NK-92 (cell line): ENCODE data around the gene NUDT16L1.

Experiments
- DNase-seq: peaks from one replicate; lab custom pipeline; 2025; ENCODE audit not compliant: unreplicated experiment; lab: John Stamatoyannopoulos, UW

NUDT16L1 gene

DNA sequence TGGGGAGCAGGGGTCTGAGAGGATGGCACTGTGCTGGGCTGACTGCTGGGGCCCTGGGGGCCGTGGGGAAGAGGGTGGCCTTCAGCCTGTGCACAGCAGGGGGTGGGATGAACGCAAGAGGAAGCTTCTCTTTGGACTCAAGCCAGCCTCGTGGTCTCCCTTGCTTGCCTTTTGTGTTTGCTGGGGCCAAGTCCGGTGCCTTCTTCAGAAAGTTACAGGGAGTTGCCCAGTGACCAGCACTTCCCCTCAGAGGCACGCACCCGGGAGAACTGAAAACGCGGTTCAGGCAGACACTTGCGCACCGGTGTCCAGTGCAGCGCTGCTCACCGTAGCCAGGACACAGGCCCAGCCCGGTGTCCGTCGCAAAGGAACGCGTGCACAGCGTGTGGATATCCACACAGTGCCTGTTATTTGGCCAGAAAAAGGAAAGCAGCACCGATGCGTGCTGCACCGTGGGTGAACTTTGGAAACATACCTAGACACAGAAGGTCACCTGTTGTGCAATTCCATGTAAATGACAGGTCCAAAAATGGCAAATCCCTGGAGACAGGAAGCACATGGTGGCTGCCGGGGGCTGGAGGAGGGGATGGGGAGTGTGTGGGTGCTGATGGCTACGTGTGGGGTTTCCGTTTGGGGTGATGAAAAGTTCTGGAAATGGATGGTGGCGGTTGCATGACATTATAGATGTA, 29.4 kb upstream of the NUDT16L1 start:
- no peak for DNase-seq

DNA sequence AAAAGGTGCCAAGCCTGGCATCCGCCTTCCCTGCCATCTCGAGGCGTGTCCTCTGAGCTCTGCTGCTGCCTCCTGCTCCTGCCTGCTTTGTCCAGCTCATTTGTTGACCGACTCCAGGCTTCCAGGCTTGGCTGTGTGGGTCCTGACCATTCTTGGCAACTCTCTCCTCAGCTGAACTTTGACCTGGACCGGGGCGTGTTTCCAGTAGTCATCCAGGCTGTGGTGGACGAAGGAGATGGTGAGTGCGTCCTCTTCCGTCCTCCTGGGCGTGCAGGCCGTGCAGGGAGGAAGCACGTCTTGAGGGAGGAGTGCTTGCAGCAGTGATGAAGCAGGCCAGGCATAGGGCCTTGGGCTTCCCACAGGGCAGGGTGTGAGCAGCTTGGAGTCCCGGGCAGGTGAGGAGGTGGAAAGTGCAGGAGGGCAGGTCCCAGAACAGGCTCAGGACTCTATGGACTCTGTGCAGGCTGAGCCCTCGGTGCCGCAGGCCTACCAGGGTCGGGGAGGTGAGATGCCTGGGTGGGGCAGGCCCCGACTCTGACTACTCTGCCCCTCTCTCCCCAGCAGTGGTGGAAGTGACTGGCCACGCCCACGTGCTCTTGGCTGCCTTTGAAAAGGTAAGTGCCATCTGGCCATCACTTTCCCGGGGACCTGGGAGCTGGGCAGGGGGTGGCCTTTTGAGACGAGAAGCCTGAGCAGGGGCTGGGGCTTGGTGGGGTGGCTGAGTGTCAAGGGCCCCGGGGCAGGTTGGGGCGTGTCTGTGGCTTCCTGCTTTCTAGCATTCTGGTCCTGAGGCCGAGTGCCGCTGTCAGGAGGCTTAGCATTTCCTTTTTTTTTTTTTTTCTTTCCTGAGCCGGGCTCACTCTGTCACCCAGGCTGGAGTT, 28.6 kb upstream of the NUDT16L1 start:
- DNase-seq: no peak

DNA sequence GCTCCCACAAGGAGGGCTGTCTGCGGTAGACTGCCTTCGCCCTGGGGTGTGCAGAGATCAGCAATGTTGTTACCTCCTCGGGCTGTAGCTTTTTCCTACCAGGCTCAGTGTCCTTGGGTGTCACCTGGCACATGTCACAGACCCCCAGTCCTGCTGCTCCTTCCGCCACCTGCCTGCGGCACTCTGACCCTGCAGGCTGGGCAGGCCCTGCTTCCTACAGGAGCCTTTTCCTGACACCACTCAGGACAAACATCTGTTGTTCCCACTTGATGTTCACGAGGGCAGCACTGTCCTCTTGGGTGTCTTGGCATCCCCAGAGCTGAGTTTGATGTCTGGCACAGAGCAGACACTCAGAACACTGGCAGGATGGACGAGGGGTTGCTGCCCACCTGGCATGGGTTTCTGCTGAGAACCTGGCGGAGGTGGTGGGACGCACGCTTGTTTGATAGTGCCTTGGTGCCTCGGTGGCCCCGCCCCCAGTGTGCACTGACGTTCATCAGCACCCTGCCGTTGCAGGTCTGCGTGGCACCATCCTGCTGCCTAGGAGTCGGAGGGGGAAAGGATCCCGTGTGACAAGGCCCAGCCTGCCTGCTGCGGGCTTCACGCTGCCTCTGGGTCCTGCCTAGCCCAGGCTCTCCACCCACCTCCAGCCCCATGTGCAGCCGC, 26.7 kb upstream of the NUDT16L1 start:
- DNase-seq: no peak

DNA sequence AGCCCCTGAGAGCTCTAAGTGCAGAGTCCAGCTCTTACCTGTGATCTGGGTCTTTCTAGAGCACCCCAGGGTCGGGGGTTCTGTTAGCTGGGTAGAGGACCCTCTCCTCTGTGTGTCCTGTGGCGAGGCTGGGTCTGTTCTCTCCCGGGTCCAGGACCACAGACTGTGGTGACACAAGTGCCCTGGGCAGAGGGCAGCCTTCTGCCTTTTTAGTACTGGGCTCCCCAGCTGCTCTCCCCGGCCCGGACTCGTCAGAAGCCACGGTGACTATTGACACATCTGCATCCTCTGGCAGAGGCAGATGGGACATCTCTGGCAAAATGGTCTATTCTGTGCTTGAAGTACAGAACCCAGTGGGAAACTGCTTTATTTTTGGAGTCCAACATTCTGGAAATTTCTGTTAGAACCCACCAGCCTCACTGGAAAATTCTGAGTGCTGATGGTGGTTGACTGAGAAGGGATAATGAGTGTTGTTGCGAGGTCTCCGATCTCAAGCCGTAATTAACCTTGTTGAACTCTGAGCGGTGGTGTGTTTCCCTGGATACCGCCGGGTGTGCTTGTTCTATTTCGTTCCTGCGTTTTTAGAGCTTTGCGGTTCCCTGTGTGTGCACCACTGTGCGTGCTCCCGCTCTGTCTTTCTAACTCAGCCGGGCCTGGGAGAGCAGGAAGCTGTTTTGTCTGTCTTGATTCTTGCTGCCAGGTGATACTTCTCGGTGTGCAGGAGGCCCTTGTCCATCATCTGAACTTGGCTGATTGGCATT, 26.0 kb upstream of the NUDT16L1 start:
- no peak for DNase-seq

DNA sequence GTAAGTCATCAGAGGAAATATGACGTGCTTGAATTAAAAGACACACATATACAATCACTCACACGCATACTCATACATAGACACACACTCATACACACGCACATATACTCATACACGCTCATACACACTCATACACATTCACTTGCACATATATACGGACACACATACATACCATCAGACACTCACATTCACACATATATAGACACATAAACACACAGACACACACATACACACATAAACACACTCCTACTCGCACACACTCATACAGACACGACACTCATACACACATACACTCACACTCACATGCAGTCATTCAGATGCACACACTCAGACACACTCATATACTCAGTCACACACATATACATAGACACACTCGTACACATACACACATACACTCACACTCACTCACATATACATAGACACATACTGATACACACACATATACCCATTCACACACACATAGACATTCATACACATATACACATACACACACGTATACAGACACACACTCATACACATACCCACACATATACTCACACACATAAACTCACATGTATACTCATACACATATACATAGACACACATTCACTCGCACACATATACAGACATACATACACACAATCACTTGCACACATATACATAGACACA, 24.9 kb upstream of the NUDT16L1 start:
- DNase-seq: no peak

DNA sequence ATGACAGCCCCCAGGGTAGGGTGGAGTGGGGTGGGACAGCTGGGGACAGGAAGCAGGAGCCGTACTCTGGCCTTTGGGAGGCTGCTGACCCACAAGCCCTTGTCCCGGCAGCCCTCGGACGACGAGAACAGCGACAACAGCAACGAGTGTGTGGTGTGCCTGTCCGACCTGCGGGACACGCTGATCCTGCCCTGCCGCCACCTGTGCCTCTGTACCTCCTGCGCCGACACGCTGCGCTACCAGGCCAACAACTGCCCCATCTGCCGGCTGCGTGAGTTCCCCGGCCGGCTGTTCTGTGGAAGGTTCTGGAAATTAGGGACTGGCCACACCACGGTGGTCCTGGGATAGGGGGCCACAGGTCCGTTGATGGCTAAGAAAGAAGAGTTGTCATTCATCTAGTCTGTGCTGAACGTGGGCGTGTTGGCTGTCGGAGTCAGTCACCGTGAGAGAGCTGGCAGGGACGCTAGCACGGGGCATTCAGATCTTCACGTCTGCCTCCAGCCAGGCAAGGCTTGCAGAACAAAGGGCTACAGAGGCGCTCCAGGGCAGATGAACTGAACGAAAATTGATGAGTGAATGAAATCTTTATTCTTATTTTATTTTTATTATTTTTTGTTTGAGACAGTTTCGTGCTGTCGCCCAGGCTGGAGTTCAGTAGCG, 19.8 kb upstream of the NUDT16L1 start:
- no peak for DNase-seq

DNA sequence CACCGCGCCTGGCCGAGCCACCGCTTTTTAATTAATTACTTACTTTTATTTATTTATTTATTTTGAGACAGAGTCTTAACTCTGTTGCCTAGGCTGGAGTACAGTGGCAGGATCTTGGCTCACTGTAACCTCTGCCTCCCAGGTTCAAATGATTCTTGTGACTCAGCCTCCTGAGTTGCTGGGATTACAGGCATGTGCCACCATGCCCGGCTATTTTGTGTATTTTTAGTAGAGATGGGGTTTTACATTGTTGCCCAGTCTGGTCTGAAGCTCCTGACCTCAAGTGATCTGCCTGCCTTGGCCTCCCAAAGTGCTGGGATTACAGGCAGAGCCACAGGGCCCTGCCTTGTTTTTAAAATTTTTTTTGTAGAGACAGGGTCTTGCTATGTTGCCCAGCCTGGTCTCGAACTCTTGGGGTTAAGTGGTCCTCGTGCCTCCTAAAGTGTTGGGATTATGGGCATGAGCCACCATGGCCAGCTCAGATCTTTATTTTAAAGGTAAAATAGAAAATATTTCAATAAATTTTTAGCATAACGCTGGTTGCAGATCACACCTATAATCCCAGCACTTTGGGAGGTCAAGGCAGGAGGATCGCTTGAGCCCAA, 18.3 kb upstream of the NUDT16L1 start:
- DNase-seq: no peak

DNA sequence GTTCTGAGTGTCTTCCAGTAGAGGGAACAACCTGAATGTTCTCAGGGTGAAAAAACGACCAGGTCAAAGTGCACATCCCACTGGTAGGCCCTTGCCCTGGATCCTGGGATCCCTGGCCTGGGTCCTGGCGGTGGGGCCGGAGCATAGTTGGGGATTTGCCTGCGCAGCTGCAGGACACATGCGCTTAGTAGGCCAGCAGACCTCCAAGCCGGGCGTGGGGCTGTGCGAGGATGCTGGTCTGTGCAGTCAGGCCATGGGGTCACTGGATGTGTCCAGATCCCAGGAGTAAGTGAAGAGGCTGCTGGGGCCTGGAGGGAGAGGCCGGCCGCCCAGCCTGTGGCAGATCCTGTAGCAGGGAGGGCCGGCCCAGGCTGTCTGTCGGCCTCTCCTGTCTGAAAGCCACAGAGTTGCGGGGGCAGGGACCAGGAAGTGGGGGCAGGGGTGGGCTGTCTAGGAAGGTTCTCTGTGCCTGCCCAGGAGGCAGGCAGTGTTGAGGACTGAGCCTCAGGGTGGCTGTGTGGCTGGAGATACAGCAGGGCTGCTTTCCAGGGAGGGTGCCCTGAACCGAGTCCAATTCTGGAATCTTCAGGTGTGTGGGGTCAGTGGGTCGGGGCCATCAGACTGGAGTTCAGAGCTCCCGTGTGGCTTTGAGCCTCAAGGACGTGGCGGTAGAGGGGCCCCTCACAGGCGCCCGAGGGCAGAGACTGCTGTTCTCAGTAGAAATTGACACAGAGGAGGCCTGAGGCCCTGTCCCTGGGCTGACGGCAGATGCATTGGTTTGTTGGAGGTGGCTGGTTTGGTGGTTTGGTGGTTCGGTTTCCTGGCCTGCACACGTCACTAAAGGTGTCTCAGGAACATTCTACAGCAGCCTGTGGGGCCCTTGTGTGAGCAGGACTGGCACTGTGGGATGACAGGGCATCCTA, 17.2 kb upstream of the NUDT16L1 start:
- DNase-seq: peak; percentile 50

DNA sequence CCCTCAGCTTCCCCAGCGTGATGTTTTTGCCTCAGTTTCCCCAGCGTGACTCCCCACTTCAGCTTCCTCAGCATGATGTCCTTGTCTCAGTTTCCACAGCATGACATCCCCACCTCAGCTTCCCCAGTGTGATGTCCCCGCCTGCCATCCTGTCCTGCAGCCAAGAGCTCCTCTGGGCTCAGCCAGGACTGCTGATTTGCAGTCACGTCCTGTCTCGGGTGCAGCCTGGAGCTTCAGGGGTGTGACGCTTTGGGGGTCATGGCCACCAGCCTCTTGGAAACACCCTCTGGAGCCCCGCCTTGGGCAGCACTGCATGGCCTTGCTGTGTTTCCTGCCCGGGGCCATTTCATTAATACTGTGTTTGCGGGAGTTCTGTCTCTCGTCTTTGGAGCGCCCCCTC, 16.5 kb upstream of the NUDT16L1 start:
- no peak for DNase-seq

DNA sequence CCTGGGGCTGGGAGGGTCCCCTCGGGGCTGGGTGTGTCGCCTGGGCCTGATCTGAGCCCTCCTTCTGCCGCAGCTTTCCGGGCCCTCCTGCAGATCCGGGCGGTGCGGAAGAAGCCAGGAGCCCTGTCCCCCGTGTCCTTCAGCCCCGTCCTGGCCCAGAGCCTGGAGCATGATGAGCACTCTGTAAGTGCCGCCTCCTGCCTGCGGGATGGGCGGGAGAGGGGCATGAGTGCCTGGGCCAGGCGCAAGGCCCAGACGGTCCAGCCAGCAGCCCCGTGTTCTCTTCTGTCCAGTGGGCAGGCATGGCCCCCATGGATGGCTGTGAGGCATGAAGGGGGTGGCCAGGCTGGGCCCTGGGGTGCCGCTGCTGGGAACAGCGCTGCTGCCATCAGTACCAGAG, 16.0 kb upstream of the NUDT16L1 start:
- no peak for DNase-seq

DNA sequence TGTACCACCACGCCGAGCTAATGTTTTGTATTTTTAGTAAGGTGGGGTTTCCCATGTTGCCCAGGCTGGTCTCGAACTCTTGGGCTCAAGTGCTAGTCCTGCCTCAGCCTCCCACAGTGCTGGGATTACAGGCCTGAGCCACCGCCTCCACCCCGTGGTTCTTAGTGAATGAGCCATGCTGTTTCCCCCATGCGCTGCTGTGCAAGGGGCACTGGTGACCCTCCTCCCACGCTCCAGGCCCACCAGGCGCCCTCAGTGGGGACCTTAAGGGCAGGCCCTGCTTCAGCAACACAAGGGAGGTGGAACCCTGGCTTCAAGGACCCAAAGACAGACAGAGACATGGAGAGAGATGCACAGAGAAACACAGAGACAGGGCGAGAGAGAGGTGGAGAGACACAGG, 15.4 kb upstream of the NUDT16L1 start:
- DNase-seq: no peak

DNA sequence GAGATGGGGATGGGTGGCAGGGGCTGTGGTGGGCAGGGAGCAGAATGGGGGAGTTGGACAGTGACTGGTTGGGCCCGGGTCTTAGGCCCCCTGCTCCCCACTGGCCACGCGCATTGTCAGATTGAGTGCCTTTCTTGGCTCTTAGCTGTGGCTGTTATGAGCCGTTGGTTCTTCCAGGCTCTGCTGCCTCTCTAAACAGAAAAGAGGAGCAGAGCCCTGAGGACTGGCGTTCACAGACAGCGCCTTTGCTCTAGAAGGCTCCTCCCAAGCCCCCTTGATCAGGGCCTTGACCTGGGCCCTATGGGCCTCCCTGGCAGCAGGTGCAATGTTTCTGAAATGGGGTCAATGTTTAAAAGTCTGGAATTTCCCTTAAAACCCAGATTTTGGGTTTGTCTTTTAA, 14.8 kb upstream of the NUDT16L1 start:
- DNase-seq: no peak

DNA sequence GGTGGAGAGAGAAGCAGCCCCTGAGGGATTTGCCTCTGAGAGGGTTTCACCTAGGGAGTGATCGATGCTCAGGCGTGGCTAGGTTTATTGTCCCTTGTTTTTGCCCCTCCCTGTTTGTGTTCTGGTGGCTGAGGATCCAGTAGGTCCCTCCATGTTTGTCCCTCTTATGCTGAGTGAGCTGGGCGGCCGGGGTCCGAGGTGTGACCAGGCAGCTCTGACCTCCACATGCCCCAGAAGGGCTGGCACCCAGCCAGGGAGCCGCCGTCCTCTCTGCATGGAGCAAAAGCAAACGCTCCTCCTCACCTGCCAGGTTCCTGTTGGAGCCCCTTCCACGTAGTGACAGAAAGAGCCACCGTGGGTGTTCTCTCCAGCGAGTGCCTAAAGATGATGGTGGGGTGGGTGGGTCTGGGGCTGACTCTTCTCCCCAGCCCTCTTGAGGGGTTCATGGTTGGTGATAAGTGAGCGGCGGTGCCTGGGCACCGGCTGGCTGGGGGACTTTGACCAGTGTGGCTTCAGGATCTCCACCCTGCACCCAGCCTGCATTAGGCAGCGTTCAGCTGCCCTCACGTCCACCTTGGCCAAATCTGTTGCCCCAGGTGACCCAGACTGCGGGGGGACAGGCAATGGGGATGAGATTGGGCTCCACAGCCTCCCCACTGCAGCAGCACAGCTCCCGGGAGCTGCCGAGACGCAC, 14.1 kb upstream of the NUDT16L1 start:
- DNase-seq: no peak

DNA sequence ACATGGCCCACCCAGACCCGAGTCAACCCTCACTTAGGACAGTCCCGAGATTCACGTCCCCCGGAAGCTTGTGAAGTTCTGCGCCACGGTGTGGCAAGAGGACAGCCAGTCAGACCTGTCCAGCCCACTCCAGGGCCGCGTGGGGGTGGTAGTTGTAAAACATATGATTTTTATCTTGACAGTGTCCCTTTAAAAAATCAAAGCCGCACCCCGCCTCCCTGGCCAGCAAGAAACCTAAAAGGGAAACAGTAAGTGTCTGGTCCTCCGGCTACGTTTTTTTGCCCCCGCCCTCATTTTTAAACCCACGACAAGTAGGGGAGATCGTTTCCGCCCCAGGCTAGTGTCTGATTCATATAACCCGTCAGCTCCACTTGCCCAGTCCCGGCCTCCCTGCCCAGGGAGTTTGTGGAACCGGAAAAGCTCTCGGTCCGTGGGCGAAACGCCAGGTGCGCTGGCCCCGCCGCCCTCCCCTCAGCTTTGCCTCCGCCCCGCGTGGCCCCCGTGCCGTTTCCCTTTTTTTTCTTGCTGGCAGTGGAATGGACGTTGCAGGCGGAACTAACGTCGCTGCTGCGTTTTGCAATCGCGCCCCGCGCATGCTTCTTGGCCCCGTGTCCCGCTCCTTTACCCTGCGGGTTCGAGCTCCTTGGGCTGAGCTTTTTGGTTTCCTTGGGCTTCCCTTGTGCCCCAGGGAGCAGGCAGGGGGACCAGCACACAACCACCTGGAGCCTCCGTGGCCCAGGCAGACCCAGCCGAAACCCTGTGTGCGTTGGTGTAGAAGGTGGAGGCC, 13.3 kb upstream of the NUDT16L1 start:
- DNase-seq: no peak

DNA sequence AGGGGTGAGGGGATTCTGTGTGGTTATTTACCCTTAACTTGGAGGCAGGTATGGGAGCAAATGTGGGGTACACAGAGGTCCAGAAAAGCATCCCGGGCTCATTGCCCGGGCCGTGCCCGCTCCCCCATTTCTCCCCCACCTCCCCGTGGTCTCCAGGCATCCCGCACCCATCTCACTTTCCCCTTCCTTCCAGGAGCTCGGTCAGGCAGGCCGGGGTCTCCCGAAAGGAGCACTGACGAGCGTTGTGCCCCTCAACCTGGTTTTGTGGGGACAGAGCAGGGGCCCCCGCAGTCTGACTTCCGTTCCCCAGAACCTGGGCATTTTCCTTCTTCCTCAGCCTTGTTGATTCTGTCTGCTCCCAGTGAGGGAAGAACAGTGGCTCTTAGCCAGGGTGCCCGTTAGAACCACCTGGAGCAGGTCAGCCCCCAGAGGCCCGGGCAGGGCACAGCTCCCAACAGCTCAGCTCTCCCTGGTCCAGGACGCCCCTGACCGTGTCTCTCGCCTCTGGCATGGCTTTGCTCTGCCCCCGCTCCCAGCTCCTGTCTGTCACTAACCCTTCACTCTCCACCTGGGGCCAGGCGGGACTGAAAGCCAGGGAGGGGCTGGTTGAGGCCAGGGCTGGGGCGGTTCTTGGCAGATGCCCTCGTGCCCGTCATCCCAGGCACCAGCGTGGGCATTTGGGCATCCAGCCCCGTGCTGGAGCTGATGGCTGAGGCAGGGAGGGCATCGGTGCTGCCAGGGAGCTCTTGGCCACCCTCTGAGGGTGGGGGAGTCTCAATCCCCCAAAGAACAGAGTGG, 12.5 kb upstream of the NUDT16L1 start:
- no peak for DNase-seq

DNA sequence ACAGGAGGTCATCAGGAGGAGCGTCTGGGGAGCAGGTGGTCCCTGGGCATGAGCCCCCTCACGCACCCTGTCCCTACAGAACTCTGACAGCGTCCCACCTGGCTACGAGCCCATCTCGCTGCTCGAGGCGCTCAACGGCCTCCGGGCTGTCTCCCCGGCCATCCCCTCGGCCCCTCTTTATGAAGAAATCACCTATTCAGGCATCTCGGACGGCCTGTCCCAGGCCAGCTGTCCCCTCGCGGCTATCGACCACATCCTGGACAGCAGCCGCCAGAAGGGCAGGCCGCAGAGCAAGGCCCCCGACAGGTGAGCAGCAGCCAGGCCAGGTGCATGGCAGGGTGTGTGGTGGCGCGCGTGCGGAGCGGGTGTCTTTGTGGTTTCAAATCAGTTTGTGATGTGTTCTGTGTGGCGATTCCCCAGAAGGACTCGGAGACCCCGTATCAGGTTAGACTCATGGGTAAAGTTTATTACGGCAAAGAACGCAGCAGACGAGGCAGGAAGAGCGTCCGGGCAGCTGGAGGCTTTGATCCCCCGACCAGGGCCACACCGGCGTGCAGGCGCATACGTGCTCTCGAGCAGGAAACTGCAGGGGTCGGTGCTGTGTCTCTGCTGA, 11.8 kb upstream of the NUDT16L1 start:
- DNase-seq: no peak
